Skin epidermis (tissue), 12 donors: ENCODE measurements around the gene EYS.
"Not testable (repeated sequence)": the region's sequence is repeated elsewhere in the genome, so short reads cannot be mapped to it uniquely, and the experiment has no call there.

Experiments
- H3K27ac ChIP-seq, 21 experiments: fragments of 200-600 bp; sonication (generic) in 11 of 21; one replicate each; pipeline ENCODE4 v1.5.0; 2020; ENCODE audit warnings: mild to moderate bottlenecking in 3 of 21, inconsistent platforms in 2 of 21, moderate library complexity in 2 of 21
- H3K4me3 ChIP-seq, 7 experiments: fragments of 200-600 bp; sonication (generic) in 2 of 7; one replicate each; pipeline ENCODE4 v1.5.0; 2020; ENCODE audit warnings: inconsistent platforms in 2 of 7, mild to moderate bottlenecking in 2 of 7, moderate library complexity in 1 of 7

EYS gene

GRCh38 chr6:63998991-63999390 is 1708.0 kb downstream of the EYS start:
- H3K27ac ChIP-seq: no peak overlapping the region
- no peak overlapping the region for H3K4me3 ChIP-seq

- no peak overlapping the region for H3K4me3 ChIP-seq
Measured at GRCh38 chr6:63997734-63998133, 1709.3 kb downstream of the EYS start.

GRCh38 chr6:63997221-63997620 is 1709.8 kb downstream of the EYS start:
- no peak overlapping the region for H3K27ac ChIP-seq
- H3K4me3 ChIP-seq: no peak overlapping the region

More at GRCh38 chr6:63997734-63998133, 1709.3 kb downstream of the EYS start:
- H3K27ac ChIP-seq: no peak overlapping the region

- Histone ChIP-seq H3K27ac (no peak overlapping the region), H3K4me3 (no peak overlapping the region)
Measured at GRCh38 chr6:63985223-63985622, 1721.8 kb downstream of the EYS start.

- no peak overlapping the region for H3K4me3 ChIP-seq
- no peak overlapping the region for H3K27ac ChIP-seq
Measured at GRCh38 chr6:63975699-63976098, 1731.3 kb downstream of the EYS start.

GRCh38 chr6:63968650-63969049 is 1738.4 kb downstream of the EYS start:
- Histone ChIP-seq H3K4me3 (no peak overlapping the region), H3K27ac (no peak overlapping the region)

GRCh38 chr6:63964366-63964765 is 1742.7 kb downstream of the EYS start:
- no peak overlapping the region for H3K27ac ChIP-seq
- H3K4me3 ChIP-seq: no peak overlapping the region

GRCh38 chr6:63963769-63964315 is 1743.2 kb downstream of the EYS start:
- no peak overlapping the region for H3K27ac ChIP-seq
- H3K4me3 ChIP-seq: no peak overlapping the region

GRCh38 chr6:63953336-63954021 is 1753.5 kb downstream of the EYS start:
- H3K27ac ChIP-seq, H3K4me3 ChIP-seq: not testable (repeated sequence)

GRCh38 chr6:63947792-63948529 is 1759.1 kb downstream of the EYS start:
- Histone ChIP-seq H3K4me3 (no peak overlapping the region), H3K27ac (no peak overlapping the region)

- no peak overlapping the region for H3K4me3 ChIP-seq
- no peak overlapping the region for H3K27ac ChIP-seq
Measured at GRCh38 chr6:63945987-63946386, 1761.0 kb downstream of the EYS start.

GRCh38 chr6:63943826-63944225 is 1763.2 kb downstream of the EYS start:
- no peak overlapping the region for H3K27ac ChIP-seq
- H3K4me3 ChIP-seq: no peak overlapping the region

- Histone ChIP-seq H3K4me3 (no peak overlapping the region), H3K27ac (no peak overlapping the region)
Measured at GRCh38 chr6:63941747-63942470, 1765.1 kb downstream of the EYS start.

GRCh38 chr6:63940056-63940455 is 1767.0 kb downstream of the EYS start:
- Histone ChIP-seq H3K4me3 (no peak overlapping the region), H3K27ac (no peak overlapping the region)

- Histone ChIP-seq H3K27ac (no peak overlapping the region), H3K4me3 (no peak overlapping the region)
Measured at GRCh38 chr6:63936399-63936798, 1770.6 kb downstream of the EYS start.

GRCh38 chr6:63935732-63936131 is 1771.3 kb downstream of the EYS start:
- Histone ChIP-seq H3K27ac (no peak overlapping the region), H3K4me3 (no peak overlapping the region)

- not testable (repeated sequence) for H3K4me3 ChIP-seq, H3K27ac ChIP-seq
Measured at GRCh38 chr6:63933948-63934347, 1773.1 kb downstream of the EYS start.

- no peak overlapping the region for H3K27ac ChIP-seq
Measured at GRCh38 chr6:63930848-63931247, 1776.2 kb downstream of the EYS start.

GRCh38 chr6:63929111-63929510 is 1777.9 kb downstream of the EYS start:
- Histone ChIP-seq H3K27ac (no peak overlapping the region), H3K4me3 (no peak overlapping the region)

More at GRCh38 chr6:63930848-63931247, 1776.2 kb downstream of the EYS start:
- no peak overlapping the region for H3K4me3 ChIP-seq

GRCh38 chr6:63928613-63929012 is 1778.4 kb downstream of the EYS start:
- no peak overlapping the region for H3K27ac ChIP-seq
- no peak overlapping the region for H3K4me3 ChIP-seq
